Stimulated activated CD4-positive, alpha-beta T cell treated with anti-CD3 and anti-CD28 coated beads, TNF-alpha, amount 100 ng/mL, for 1 hour (primary cell): ENCODE results near the gene OLIG1.
A peak's percentile ranks its signal among the peaks of the same experiment; 100 is the strongest.

ENCODE experiments used
- DNase-seq, 3 donors: peaks; one replicate each; pipeline ENCODE4 v3.0.0-alpha.2; 2020; ENCODE audit warnings: low read depth in 3 of 3, low spot score in 1 of 3

OLIG1 gene

DNA sequence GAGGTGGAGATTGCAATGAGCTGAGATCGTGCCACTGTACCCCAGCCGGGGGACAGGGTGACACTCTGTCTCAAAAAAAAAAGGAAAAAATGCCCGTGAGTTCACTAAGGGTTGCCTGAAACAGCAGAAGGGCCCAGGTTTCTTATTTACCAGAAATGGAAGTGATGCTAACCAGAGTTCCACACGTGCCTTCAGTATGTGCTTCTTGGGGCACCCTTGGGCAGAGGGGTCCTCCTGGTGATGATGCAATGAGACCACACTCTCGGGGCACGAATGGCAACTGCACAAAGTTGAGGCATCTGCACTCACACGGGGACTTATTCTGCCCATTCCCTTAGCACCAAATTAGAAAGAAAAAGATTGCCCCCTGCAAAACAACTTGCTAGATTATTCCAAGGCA is 29.2 kb downstream of the OLIG1 start:
- no peak for DNase-seq

DNA sequence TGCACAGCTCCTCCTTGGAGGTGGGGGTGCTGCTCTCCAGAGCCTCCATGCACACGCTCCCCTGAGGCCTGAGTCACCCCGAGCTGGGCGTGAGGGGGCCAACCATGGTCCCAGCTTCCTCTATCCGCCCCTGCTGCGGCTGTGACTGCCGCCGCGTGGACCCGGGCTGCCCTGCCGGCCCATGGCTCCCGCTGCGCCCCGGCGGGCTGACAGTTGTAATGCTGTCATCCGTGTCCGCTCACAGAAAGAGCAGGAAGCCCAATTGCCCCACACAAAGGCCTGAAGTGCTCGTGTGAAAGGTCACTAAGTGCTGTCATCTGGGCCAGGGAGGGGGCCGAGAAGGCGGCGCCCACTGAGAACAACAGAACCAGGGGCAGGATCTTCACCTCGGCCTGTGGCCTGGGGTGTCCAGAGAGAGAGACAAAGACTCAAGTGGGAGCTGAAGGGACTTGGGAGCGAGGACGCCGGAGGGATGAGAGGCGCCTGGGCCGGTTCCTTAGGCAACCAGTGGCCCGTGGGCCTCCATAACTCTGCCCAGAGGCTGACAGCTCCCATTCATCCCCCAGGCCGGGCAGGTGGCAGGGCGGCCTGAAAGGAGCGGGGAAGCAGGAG is 31.5 kb downstream of the OLIG1 start:
- no peak for DNase-seq

DNA sequence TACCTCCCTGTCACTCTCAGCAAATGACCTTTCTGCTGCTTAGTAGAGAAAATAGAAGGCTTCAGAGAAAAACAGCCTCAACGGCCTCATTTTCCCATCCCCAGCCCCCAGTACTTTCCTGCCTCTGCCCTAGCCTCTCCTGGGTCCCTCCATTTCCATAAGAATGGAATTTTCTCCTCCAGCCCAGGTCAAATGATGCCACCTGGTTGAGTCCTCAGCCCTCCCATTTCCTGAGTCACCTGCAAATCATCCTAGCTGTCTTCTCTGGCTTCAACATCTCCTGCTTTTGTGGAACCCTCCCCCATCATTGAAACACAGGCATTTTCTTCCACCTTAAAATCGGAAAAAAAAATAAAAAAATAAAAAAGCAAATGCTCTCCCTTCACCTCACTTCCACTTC is 35.1 kb downstream of the OLIG1 start:
- no peak for DNase-seq

DNA sequence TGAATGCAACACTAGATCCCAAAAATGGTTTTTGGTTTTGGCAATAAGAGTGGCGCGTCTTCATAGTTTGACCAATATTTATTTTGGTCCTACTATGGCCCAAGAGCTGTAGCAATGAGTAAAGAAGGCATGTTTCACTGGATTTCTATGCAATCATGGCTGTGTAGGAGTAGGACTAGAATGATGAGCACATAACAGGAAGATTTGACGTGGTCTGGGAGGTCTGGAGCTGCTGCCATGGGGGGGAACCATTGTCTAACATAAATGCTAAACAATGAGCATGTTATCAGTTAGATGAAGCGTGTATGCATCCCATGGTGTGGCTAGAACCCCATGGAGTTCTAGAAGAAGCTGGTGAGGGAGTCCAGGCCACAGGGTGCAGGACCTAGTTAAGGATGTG is 38.3 kb downstream of the OLIG1 start:
- DNase-seq: no peak

DNA sequence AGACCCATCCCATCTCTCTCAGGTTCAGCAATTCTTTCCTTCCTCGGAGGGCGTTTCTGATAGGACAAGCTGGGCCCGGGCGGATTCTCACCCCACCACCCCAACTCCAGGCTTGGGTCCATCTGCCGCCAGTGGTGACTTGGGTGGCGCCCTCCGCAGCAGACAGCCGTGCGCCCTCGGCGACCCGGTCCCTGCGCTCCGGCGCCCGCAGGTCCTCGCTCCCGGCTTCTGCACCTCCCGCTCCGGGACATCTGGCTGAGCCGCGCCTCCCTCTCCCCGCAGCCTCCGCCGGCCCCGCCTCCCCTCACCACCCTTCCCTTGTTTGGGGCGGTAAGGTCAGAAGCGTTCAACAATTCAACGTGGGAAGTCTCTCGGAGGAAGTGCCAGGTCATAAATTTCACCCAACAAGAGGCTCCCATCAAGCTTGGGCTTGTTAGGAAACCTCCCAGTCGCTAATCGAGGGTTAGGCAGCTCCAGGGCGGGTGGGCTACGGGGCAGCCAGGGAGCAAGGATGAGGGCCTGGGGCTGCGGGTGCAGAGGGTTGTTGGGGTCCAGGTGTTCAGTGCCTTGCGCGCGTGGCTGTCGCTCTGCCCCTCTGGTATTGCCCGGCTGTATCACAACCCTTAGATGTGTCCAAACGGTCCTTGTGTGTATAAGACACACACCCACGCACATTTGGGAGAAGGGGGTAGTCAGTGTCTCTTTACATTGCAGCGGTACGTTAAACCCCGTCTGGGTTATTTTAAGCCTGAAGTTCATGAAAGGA is 39.8 kb downstream of the OLIG1 start:
- peak in 1 of 3 donors; percentile 5 for DNase-seq

DNA sequence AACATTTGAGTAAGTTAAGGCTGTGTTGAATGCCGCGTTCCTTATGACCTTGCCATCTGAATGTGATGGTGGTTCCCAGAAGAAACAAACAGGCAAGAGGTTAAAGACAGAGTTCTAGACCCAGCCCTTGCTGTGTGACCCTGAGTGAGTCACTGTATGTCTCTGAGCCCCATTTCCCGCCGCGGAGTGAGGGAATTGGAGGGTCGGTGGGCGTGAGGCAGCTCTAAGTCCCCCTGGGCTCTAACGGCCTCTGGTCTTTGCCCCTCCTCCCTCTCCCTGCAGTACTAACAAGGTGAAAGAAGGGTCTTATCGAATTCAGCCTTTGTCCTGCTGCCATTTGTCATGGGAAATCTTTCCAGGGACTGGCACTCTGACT is 40.4 kb downstream of the OLIG1 start:
- no peak for DNase-seq

DNA sequence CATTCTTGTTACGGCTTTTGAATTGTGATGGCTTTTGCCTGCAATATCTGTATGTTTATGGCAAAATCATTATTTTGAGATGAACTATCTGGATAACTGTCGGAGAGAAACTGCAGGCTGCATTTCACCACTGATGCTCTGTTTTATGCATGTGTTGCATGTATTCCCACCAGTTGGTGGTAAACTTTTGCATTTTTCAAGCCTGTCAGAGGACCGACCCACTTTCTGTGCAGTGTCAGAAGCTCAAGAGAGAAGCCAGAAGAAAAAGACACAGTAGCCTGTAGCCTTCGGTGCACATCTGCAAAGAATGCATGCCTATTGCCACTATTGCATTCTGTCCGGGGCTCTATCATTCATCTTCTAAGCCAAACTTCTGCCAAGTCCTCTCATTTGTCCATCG is 41.6 kb downstream of the OLIG1 start:
- DNase-seq: no peak

DNA sequence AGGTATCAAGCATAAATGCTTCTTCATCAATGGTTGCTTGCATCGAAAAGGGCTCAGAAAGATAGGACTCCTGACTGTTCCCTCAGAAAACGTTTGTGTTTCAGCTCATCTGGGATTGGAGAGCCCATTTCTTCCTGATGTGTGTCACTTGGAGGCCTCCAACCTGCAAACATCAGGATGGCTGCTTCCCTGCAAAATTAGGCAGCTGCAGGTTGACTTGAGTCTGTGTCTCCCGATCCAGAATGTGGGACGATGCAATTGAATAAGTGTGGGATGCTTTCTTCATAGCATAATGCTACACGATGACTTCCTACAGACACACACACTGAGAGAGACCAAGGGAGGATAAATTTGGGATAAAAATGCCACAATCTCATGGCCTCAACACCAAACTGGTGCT is 42.2 kb downstream of the OLIG1 start:
- no peak for DNase-seq

DNA sequence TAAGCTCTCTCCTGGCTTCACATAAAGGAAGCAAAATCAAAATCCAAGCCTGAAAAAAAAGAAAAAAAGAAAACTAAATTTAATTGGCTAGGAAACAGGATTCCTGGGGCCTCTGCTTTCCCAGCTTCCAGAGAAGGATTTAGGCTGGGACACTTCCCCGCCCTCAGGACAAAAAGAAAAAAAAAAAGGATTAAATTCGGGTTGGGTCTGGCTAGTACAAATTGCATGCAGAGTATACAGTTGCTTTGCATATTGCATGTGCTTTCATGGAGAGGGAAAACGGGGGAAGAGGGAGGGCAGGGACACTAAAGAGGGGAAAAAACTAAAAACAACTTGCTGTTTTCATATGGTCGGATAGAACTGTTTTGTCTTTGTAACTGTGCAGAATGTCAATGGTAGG is 42.7 kb downstream of the OLIG1 start:
- DNase-seq: no peak

DNA sequence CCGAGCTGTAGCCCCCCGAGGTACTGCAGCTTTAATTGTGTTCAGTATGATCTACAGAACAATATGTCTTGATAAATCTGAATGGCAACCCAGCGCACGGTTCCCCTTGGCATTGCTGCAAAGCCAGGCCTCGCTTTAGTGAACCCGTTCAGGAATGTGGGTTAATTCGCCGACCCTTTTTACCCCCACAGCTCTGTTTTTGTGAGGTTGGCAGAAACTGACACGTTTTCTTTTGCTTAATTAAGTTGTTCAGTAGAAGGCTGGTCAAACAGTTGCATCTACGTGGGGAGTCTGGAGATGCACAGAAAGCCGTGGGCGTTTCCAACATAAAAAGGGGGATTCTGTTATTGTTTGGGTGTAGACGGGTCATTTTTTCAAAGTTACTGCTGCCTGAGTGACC is 43.2 kb downstream of the OLIG1 start:
- DNase-seq: no peak

DNA sequence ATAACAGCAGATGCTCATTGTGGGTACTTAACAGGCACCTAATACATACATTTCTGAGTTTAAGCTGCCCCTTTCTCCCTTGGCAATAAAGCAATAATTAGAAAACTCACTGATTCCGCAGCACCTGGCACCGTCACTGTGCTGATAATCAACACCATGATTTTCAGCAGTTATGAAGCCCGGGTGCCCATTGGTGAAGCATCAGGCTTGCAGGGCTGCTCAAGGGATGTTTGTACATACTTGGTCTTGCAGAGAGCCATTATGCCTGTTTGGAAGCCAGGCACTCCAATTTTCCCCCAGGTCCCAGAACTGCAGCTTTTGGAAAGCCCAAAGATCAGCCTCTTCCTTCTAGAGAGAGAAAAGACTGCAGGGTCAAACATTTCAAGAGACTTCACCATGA is 44.3 kb downstream of the OLIG1 start:
- no peak for DNase-seq

DNA sequence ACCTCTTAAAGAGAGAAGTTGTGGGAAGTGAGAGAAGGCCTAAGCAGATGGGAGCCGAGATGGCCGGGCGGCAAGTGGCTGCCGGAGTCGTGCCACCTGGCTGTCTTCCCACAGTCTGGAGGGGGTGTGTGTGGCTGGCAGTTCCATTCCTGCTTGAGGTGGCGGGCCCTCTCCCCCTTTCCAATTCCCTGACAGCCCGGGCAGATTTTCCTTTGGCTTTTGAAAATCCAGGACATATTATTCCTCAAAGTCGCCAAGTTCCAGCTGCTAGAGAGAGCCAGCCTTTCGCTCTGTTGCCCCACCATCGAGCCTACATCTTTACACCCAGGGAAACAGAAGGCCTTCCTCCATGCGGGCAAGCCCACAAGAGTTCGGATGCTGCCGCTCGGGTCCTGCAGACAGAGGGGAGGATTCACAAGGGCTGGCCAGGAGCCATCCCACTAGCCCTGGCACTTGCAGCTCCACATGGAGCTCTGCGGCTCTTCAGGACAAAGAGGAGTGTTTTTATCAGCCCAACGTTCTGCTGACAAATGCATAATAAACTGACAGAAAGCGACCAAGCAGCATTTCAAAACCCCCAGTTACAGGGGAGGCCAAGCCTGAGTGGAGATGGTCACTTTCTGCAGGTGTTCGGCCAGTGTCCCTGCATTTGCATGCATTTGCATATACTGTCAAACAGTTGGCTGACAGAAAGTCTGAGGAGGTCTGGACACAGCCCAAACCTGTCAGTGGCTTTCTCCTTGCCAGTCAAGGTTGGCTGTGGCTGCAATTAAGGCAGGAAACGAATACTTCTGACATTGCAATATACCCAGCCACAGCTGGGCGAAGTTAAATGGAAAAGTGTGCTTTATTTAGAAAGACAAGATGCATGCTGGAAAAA is 45.9 kb downstream of the OLIG1 start:
- DNase-seq: no peak

DNA sequence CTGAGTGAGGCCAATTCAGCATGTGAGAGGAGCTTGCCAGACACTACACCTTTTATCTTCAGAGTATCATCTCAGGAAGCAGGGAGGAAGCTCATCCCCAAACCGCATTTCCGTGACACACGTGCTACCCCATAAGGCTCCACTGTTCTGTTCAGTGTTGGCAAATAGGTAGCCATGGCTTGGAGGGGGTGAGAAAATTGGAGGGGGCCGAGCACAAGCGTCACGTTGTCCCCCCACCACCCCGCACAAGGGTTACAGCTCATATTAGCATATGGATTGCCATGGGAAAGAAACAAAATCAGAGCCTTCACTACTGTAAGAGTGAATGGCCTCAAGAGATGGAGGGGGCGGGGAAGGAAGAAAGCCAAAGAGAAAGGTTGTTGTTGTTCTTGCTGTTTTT is 46.7 kb downstream of the OLIG1 start:
- no peak for DNase-seq

DNA sequence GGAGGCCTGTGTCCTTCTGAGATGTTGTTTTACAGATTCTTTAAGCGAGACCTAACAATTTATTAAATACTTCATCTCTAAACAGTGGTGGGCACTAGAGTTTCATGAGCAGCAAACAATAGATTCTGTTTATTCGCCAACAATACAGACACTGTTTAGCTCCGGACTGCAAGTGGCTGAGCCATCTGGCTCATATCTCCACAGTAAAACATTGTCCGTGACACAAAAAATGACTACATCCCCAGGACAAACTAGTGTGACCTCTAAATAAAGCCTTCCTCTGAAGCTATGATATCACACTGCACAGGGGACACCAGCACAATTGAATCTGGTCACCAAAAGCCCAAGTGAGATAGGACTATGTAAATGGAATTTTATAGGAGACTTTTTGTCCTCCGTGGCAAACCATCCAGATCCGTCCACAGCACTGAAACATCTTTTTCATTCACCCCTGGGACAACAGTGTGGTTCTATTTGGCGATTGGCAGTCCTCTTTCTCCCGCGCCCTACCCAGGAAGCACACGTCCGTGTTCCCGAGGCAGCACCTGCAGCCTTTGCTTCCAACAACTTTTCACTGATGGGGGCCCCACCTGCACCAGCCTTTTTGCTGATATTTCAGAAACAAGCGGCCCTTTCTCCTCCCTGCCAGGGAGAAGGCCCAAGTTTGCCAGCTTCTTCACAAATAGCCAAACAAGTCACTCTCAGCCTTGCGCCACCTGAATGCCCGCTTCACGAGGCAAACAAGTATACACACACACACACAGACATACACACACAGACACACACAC is 47.4 kb downstream of the OLIG1 start:
- DNase-seq: no peak
